Measurements from ENCODE around the gene TTLL12. TPM values are rescaled to one million over a fixed set of nuclear protein-coding genes. Genes with fewer than 3 reads are reported as not detected.

The TTLL12 gene
- total RNA-seq, 1 donor from 2014 or later, result 13.0 TPM

- no peaks in the 10 kb centered on the region for H3K27me3 ChIP-seq (ENCODE audit: control insufficient read depth in 3 of 3, insufficient read depth in 3 of 3, low read length in 3 of 3)
- H3K36me3 ChIP-seq (ENCODE audit: control insufficient read depth in 3 of 3, insufficient read depth in 3 of 3, low read length in 3 of 3), result peaks cover 0 to 8% (median 5%) of the 10 kb centered on the region in 3 donors
- H3K27ac ChIP-seq (ENCODE audit: low read depth, low read length), result no peak overlapping the region
- peaks cover 12 to 20% (median 15%) of the 10 kb centered on the region in 3 donors for H3K4me1 ChIP-seq (ENCODE audit: control insufficient read depth in 3 of 3, insufficient read depth in 3 of 3, low read length in 3 of 3)
- no peaks in the 10 kb centered on the region for H3K9me3 ChIP-seq (ENCODE audit: control insufficient read depth in 3 of 3, low read length in 3 of 3)
- peak overlapping the region; percentile 54 to 85 (median 74) for H3K9ac ChIP-seq (ENCODE audit: low read depth in 1 of 3, low read length in 3 of 3)
- peak overlapping the region in 2 of 3 donors; percentile 75 to 80 for H3K4me3 ChIP-seq (ENCODE audit: low read length in 3 of 3)
Measured at GRCh38 chr22:43185860-43186261, 1.1 kb downstream of the TTLL12 start.

- no peak overlapping the region for H3K9ac ChIP-seq (ENCODE audit: low read depth in 1 of 3, low read length in 3 of 3)
- H3K9me3 ChIP-seq (ENCODE audit: control insufficient read depth in 3 of 3, low read length in 3 of 3), result no peaks in the 10 kb centered on the region
- H3K27me3 ChIP-seq (ENCODE audit: control insufficient read depth in 3 of 3, insufficient read depth in 3 of 3, low read length in 3 of 3), result no peaks in the 10 kb centered on the region
- peaks cover 13 to 25% (median 20%) of the 10 kb centered on the region in 3 donors for H3K36me3 ChIP-seq (ENCODE audit: control insufficient read depth in 3 of 3, insufficient read depth in 3 of 3, low read length in 3 of 3)
- H3K4me1 ChIP-seq (ENCODE audit: control insufficient read depth in 3 of 3, insufficient read depth in 3 of 3, low read length in 3 of 3), result peaks cover 12 to 20% (median 15%) of the 10 kb centered on the region in 3 donors
- H3K4me3 ChIP-seq (ENCODE audit: low read length in 3 of 3), result no peak overlapping the region
- no peak overlapping the region for H3K27ac ChIP-seq (ENCODE audit: low read depth, low read length)
Measured at GRCh38 chr22:43183496-43184277, 3.2 kb downstream of the TTLL12 start.

- Histone ChIP-seq H3K27me3 (ENCODE audit: control insufficient read depth in 3 of 3, insufficient read depth in 3 of 3, low read length in 3 of 3) (no peaks in the 10 kb centered on the region), H3K4me3 (ENCODE audit: low read length in 3 of 3) (no peak overlapping the region), H3K4me1 (ENCODE audit: control insufficient read depth in 3 of 3, insufficient read depth in 3 of 3, low read length in 3 of 3) (peaks cover 12 to 15% (median 14%) of the 10 kb centered on the region in 3 donors), H3K27ac (ENCODE audit: low read depth, low read length) (no peak overlapping the region), H3K9me3 (ENCODE audit: control insufficient read depth in 3 of 3, low read length in 3 of 3) (no peaks in the 10 kb centered on the region), H3K36me3 (ENCODE audit: control insufficient read depth in 3 of 3, insufficient read depth in 3 of 3, low read length in 3 of 3) (peaks cover 15 to 27% (median 23%) of the 10 kb centered on the region in 3 donors), H3K9ac (ENCODE audit: low read depth in 1 of 3, low read length in 3 of 3) (no peak overlapping the region)
Measured at GRCh38 chr22:43182726-43183125, 4.2 kb downstream of the TTLL12 start.

- Histone ChIP-seq H3K27me3 (ENCODE audit: control insufficient read depth in 3 of 3, insufficient read depth in 3 of 3, low read length in 3 of 3) (no peaks in the 10 kb centered on the region), H3K9ac (ENCODE audit: low read depth in 1 of 3, low read length in 3 of 3) (no peak overlapping the region), H3K27ac (ENCODE audit: low read depth, low read length) (no peak overlapping the region), H3K4me1 (ENCODE audit: control insufficient read depth in 3 of 3, insufficient read depth in 3 of 3, low read length in 3 of 3) (peaks cover 12 to 14% (median 12%) of the 10 kb centered on the region in 3 donors), H3K36me3 (ENCODE audit: control insufficient read depth in 3 of 3, insufficient read depth in 3 of 3, low read length in 3 of 3) (peaks cover 15 to 27% (median 27%) of the 10 kb centered on the region in 3 donors), H3K9me3 (ENCODE audit: control insufficient read depth in 3 of 3, low read length in 3 of 3) (no peaks in the 10 kb centered on the region), H3K4me3 (ENCODE audit: low read length in 3 of 3) (no peak overlapping the region)
Measured at GRCh38 chr22:43182118-43182517, 4.8 kb downstream of the TTLL12 start.

GRCh38 chr22:43181321-43182076 lies 5.4 kb downstream of the TTLL12 start:
- Histone ChIP-seq H3K27ac (ENCODE audit: low read depth, low read length) (no peak overlapping the region), H3K9me3 (ENCODE audit: control insufficient read depth in 3 of 3, low read length in 3 of 3) (no peaks in the 10 kb centered on the region), H3K36me3 (ENCODE audit: control insufficient read depth in 3 of 3, insufficient read depth in 3 of 3, low read length in 3 of 3) (peaks cover 15 to 27% (median 27%) of the 10 kb centered on the region in 3 donors), H3K4me3 (ENCODE audit: low read length in 3 of 3) (no peak overlapping the region), H3K4me1 (ENCODE audit: control insufficient read depth in 3 of 3, insufficient read depth in 3 of 3, low read length in 3 of 3) (peaks cover 11 to 14% (median 12%) of the 10 kb centered on the region in 3 donors), H3K9ac (ENCODE audit: low read depth in 1 of 3, low read length in 3 of 3) (no peak overlapping the region), H3K27me3 (ENCODE audit: control insufficient read depth in 3 of 3, insufficient read depth in 3 of 3, low read length in 3 of 3) (no peaks in the 10 kb centered on the region)

- no peak overlapping the region for H3K4me3 ChIP-seq (ENCODE audit: low read length in 3 of 3)
- no peaks in the 10 kb centered on the region for H3K9me3 ChIP-seq (ENCODE audit: control insufficient read depth in 3 of 3, low read length in 3 of 3)
- H3K27me3 ChIP-seq (ENCODE audit: control insufficient read depth in 3 of 3, insufficient read depth in 3 of 3, low read length in 3 of 3), result no peaks in the 10 kb centered on the region
- no peak overlapping the region for H3K27ac ChIP-seq (ENCODE audit: low read depth, low read length)
- H3K4me1 ChIP-seq (ENCODE audit: control insufficient read depth in 3 of 3, insufficient read depth in 3 of 3, low read length in 3 of 3), result peaks cover 3 to 5% (median 4%) of the 10 kb centered on the region in 3 donors
- H3K9ac ChIP-seq (ENCODE audit: low read depth in 1 of 3, low read length in 3 of 3), result no peak overlapping the region
- H3K36me3 ChIP-seq (ENCODE audit: control insufficient read depth in 3 of 3, insufficient read depth in 3 of 3, low read length in 3 of 3), result peaks cover 15 to 31% (median 29%) of the 10 kb centered on the region in 3 donors
Measured at GRCh38 chr22:43180670-43181069, 6.3 kb downstream of the TTLL12 start.

DNA sequence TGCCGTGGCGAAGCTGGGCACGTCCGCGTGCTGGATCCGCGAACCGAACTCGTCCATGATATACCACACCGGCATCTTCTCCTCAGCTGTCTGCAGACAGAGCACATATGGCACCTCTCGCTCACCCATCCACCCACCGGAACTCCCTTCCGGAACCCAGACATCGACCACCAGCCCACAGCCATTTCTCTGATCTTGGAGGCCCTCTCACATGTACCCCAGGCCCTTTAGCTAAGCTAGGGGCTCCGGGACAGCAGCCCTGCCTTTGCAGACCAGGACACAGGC lies 7.1 kb downstream of the TTLL12 start:
- no peak overlapping the region for H3K9ac ChIP-seq (ENCODE audit: low read depth in 1 of 3, low read length in 3 of 3)
- H3K27ac ChIP-seq (ENCODE audit: low read depth, low read length), result no peak overlapping the region
- peaks cover 20 to 35% (median 35%) of the 10 kb centered on the region in 3 donors for H3K36me3 ChIP-seq (ENCODE audit: control insufficient read depth in 3 of 3, insufficient read depth in 3 of 3, low read length in 3 of 3)
- H3K4me3 ChIP-seq (ENCODE audit: low read length in 3 of 3), result no peak overlapping the region
- H3K9me3 ChIP-seq (ENCODE audit: control insufficient read depth in 3 of 3, low read length in 3 of 3), result no peaks in the 10 kb centered on the region
- H3K27me3 ChIP-seq (ENCODE audit: control insufficient read depth in 3 of 3, insufficient read depth in 3 of 3, low read length in 3 of 3), result no peaks in the 10 kb centered on the region
- H3K4me1 ChIP-seq (ENCODE audit: control insufficient read depth in 3 of 3, insufficient read depth in 3 of 3, low read length in 3 of 3), result no peaks in the 10 kb centered on the region

DNA sequence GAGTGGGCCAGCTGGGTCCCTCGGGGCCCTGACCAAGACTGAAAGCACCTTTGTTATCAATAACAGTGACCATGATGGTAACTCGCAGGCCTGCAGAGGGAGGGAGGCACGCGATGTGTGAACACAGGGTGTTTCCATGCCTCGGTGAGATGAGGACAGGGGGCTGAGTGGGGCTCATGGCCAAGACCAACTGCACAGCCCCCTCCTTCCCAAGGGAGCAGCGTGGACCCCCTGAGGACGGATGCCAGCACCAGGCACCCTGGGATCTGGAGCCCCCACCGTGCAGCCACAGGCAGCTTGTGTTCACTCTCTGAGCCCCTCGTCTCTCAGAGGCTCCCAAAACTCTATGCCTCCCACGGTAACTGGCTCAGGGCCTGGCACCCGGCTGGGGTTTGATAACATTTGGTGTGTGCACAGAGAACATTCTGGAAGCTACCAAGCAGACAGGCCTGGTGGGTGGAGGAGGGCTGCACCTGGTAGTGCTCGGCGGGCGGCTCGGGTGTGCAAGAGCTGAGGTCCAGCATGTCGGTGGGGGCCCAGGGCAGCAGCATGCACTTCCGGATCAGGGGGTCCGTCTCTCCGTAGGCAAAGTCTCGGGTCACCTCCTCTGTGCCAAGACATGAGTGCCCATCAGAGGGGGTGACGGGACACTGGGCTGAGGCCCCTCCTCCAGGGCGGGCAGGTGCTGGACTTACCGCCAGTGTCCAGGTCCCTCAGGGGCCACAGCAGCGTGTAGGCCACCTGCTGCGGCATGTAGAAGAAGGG lies 7.6 kb downstream of the TTLL12 start:
- Histone ChIP-seq H3K27ac (ENCODE audit: low read depth, low read length) (no peak overlapping the region), H3K9me3 (ENCODE audit: control insufficient read depth in 3 of 3, low read length in 3 of 3) (no peaks in the 10 kb centered on the region), H3K27me3 (ENCODE audit: control insufficient read depth in 3 of 3, insufficient read depth in 3 of 3, low read length in 3 of 3) (no peaks in the 10 kb centered on the region), H3K4me1 (ENCODE audit: control insufficient read depth in 3 of 3, insufficient read depth in 3 of 3, low read length in 3 of 3) (no peaks in the 10 kb centered on the region), H3K4me3 (ENCODE audit: low read length in 3 of 3) (no peak overlapping the region), H3K9ac (ENCODE audit: low read depth in 1 of 3, low read length in 3 of 3) (no peak overlapping the region), H3K36me3 (ENCODE audit: control insufficient read depth in 3 of 3, insufficient read depth in 3 of 3, low read length in 3 of 3) (peaks cover 22 to 41% (median 35%) of the 10 kb centered on the region in 3 donors)

DNA sequence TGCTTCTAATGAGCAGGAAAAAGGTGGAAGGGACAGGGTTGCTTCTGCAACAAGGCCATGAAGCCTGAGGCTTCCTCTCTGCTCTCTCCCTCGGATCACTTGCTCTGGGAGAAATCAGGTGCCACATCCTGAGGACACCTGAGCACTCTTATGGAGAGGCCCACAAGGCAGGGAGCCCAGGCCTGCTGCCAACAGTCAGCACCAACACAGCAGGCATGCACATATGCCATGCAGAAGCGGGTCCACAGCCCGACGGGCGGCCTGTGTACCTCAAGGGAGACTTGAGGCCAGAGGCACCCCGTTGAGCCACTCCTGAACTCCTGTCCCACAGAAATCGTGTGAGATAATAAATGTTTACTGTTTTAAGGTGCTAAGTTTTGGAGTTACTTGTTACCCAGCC lies 9.5 kb downstream of the TTLL12 start:
- Histone ChIP-seq H3K4me1 (ENCODE audit: control insufficient read depth in 3 of 3, insufficient read depth in 3 of 3, low read length in 3 of 3) (no peaks in the 10 kb centered on the region), H3K36me3 (ENCODE audit: control insufficient read depth in 3 of 3, insufficient read depth in 3 of 3, low read length in 3 of 3) (peaks cover 35 to 57% (median 43%) of the 10 kb centered on the region in 3 donors), H3K27me3 (ENCODE audit: control insufficient read depth in 3 of 3, insufficient read depth in 3 of 3, low read length in 3 of 3) (no peaks in the 10 kb centered on the region), H3K9me3 (ENCODE audit: control insufficient read depth in 3 of 3, low read length in 3 of 3) (no peaks in the 10 kb centered on the region), H3K4me3 (ENCODE audit: low read length in 3 of 3) (no peak overlapping the region), H3K27ac (ENCODE audit: low read depth, low read length) (no peak overlapping the region), H3K9ac (ENCODE audit: low read depth in 1 of 3, low read length in 3 of 3) (no peak overlapping the region)
